ENCODE measurements around the gene TRPC6.

TRPC6 gene

DNA sequence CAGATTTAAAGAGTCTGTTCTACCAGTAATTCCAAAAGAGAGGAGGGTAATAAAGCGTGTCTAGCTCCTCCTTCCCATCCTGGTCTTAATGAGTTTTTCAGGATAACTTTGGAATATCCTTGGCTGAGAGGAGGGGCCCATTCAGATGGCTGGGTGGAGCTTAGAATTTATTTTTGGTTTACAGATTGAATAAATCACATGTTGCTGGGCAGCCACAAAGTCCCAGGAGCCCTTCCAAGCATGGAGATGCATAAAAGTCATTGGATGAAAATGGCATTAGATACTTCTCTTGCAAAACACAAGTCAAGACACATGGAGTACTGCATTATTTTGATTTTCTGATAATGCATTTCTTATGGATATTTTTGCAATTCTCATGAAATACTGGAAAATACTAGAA is 139.0 kb downstream of the TRPC6 start:
- no peaks in the 10 kb centered on the region for H4K20me1 ChIP-seq (ENCODE audit: insufficient read depth, low read length)
- TF ChIP-seq EZH2 (IDR thresholded peaks at IDR 0.05; ENCODE audit: borderline replicate concordance, low read depth, low read length, severe bottlenecking): no peak
- TF ChIP-seq, protein P1, sequence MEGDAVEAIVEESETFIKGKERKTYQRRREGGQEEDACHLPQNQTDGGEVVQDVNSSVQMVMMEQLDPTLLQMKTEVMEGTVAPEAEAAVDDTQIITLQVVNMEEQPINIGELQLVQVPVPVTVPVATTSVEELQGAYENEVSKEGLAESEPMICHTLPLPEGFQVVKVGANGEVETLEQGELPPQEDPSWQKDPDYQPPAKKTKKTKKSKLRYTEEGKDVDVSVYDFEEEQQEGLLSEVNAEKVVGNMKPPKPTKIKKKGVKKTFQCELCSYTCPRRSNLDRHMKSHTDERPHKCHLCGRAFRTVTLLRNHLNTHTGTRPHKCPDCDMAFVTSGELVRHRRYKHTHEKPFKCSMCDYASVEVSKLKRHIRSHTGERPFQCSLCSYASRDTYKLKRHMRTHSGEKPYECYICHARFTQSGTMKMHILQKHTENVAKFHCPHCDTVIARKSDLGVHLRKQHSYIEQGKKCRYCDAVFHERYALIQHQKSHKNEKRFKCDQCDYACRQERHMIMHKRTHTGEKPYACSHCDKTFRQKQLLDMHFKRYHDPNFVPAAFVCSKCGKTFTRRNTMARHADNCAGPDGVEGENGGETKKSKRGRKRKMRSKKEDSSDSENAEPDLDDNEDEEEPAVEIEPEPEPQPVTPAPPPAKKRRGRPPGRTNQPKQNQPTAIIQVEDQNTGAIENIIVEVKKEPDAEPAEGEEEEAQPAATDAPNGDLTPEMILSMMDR (IDR thresholded peaks at IDR 0.05; ENCODE audit: borderline replicate concordance, extremely low read depth, low read length, poor library complexity, severe bottlenecking): no peak
- ATAC-seq (ENCODE audit: insufficient read depth, low read depth): no peak
- H3K9me3 ChIP-seq (ENCODE audit: insufficient read depth, low read length, severe bottlenecking): no peaks in the 10 kb centered on the region
- no peak overlapping the region for H3K27ac ChIP-seq (ENCODE audit: low read length)
- H3K27me3 ChIP-seq (ENCODE audit: insufficient read depth, low read length, poor library complexity): no peaks in the 10 kb centered on the region
- no peak overlapping the region for H3K4me3 ChIP-seq (ENCODE audit: low read depth in 1 of 2, low read length in 2 of 2)
- H3K79me2 ChIP-seq (ENCODE audit: insufficient read depth, low read length): no peaks in the 10 kb centered on the region
- DNase-seq: no peak
- no peaks in the 10 kb centered on the region for H3K4me1 ChIP-seq (ENCODE audit: insufficient read depth, low read length)
- H3K9ac ChIP-seq (ENCODE audit: low read depth, low read length): no peak overlapping the region
- H2AFZ ChIP-seq (ENCODE audit: low read depth, low read length): no peak overlapping the region
- H3K4me2 ChIP-seq (ENCODE audit: insufficient read depth, low read length): no peak overlapping the region
- H3K36me3 ChIP-seq (ENCODE audit: insufficient read depth, low read length): no peaks in the 10 kb centered on the region

GRCh38 chr11:101444164-101444563 is 139.6 kb downstream of the TRPC6 start:
- Histone ChIP-seq H2AFZ (ENCODE audit: low read depth, low read length) (no peak overlapping the region), H3K36me3 (ENCODE audit: insufficient read depth, low read length) (no peaks in the 10 kb centered on the region), H3K9me3 (ENCODE audit: insufficient read depth, low read length, severe bottlenecking) (no peaks in the 10 kb centered on the region), H3K4me1 (ENCODE audit: insufficient read depth, low read length) (no peaks in the 10 kb centered on the region), H4K20me1 (ENCODE audit: insufficient read depth, low read length) (no peaks in the 10 kb centered on the region), H3K9ac (ENCODE audit: low read depth, low read length) (no peak overlapping the region), H3K4me3 (ENCODE audit: low read depth in 1 of 2, low read length in 2 of 2) (no peak overlapping the region), H3K27ac (ENCODE audit: low read length) (no peak overlapping the region), H3K79me2 (ENCODE audit: insufficient read depth, low read length) (no peaks in the 10 kb centered on the region), H3K27me3 (ENCODE audit: insufficient read depth, low read length, poor library complexity) (no peaks in the 10 kb centered on the region), H3K4me2 (ENCODE audit: insufficient read depth, low read length) (no peak overlapping the region)
- DNase-seq: no peak
- ATAC-seq (ENCODE audit: insufficient read depth, low read depth): no peak
- TF ChIP-seq, protein P1 (IDR thresholded peaks at IDR 0.05; ENCODE audit: borderline replicate concordance, extremely low read depth, low read length, poor library complexity, severe bottlenecking): no peak
- TF ChIP-seq EZH2 (IDR thresholded peaks at IDR 0.05; ENCODE audit: borderline replicate concordance, low read depth, low read length, severe bottlenecking): no peak

GRCh38 chr11:101442936-101443521 is 140.8 kb downstream of the TRPC6 start:
- Histone ChIP-seq H3K27me3 (ENCODE audit: insufficient read depth, low read length, poor library complexity) (no peaks in the 10 kb centered on the region), H3K36me3 (ENCODE audit: insufficient read depth, low read length) (no peaks in the 10 kb centered on the region), H2AFZ (ENCODE audit: low read depth, low read length) (no peak overlapping the region), H3K79me2 (ENCODE audit: insufficient read depth, low read length) (no peaks in the 10 kb centered on the region), H3K9ac (ENCODE audit: low read depth, low read length) (no peak overlapping the region), H4K20me1 (ENCODE audit: insufficient read depth, low read length) (no peaks in the 10 kb centered on the region), H3K9me3 (ENCODE audit: insufficient read depth, low read length, severe bottlenecking) (no peaks in the 10 kb centered on the region), H3K27ac (ENCODE audit: low read length) (no peak overlapping the region), H3K4me2 (ENCODE audit: insufficient read depth, low read length) (no peak overlapping the region), H3K4me1 (ENCODE audit: insufficient read depth, low read length) (no peaks in the 10 kb centered on the region), H3K4me3 (ENCODE audit: low read depth in 1 of 2, low read length in 2 of 2) (no peak overlapping the region)
- no peak for TF ChIP-seq EZH2 (IDR thresholded peaks at IDR 0.05; ENCODE audit: borderline replicate concordance, low read depth, low read length, severe bottlenecking)
- TF ChIP-seq, protein P1 (IDR thresholded peaks at IDR 0.05; ENCODE audit: borderline replicate concordance, extremely low read depth, low read length, poor library complexity, severe bottlenecking): no peak
- no peak for ATAC-seq (ENCODE audit: insufficient read depth, low read depth)
- DNase-seq: no peak

Measured in DND-41 (cell line).